B cell (primary cell): ENCODE data around the gene CDCA8. TPM values are rescaled to one million over a fixed set of nuclear protein-coding genes. Genes with fewer than 3 reads are reported as not detected.

Experiments used
- ATAC-seq: fragments of 200-7000 bp; cut with Tn5 transposase; one replicate; pipeline ENCODE4 v1.10.0; 2021; ENCODE audit warnings: low read depth, mild to moderate bottlenecking, moderate number of reproducible peaks, moderate library complexity
- CTCF ChIA-PET: fragments of 350-600 bp; sonication (Branson Sonifier 250); formaldehyde crosslinking; loops from one replicate; lab custom pipeline; 2021; ENCODE audit warnings: antibody characterized with exemption, inconsistent platforms; lab: Charles Lee
- POLR2A ChIA-PET: fragments of 350-600 bp; sonication (Branson Sonifier 250); formaldehyde crosslinking; loops from one replicate; lab custom pipeline; 2021; ENCODE audit warnings: antibody characterized with exemption; lab: Charles Lee
- DNase-seq: peaks from one replicate; pipeline ENCODE4 v3.0.0; 2013
- H2AFZ ChIP-seq: 2 replicates; pipeline ENCODE4 v1.6.1; 2012; ENCODE audit warnings: mild to moderate bottlenecking, low read depth, low read length; ENCODE audit not compliant: insufficient read depth, poor library complexity, severe bottlenecking
- H3K27ac ChIP-seq, 2 donors: 1 replicate in 1 of 2; 2 replicates in 1 of 2; pipeline ENCODE4 v1.5.1; 2012 to 2013; ENCODE audit warnings: low read length in 2 of 2, mild to moderate bottlenecking in 2 of 2, moderate library complexity in 1 of 2
- H3K27me3 ChIP-seq, 4 experiments: fragments of 200-600 bp in 1 of 4; sonication (generic) in 1 of 4; replicated peaks in 1 of 4; 1 replicate in 2 of 4; 2 replicates in 2 of 4; pipeline versions ENCODE4 v1.6.1 to v1.7.0; 2013 to 2016; ENCODE audit warnings: low read length in 3 of 4, mild to moderate bottlenecking in 2 of 4, mixed read lengths in 1 of 4, moderate library complexity in 1 of 4; ENCODE audit not compliant: insufficient read depth in 4 of 4, control insufficient read depth in 3 of 4; ENCODE audit errors: control extremely low read depth in 1 of 4
- H3K36me3 ChIP-seq, 2 experiments: replicated peaks in 1 of 2; 1 replicate in 1 of 2; 2 replicates in 1 of 2; pipeline versions ENCODE4 v1.6.1 to v1.7.1; 2013; ENCODE audit warnings: low read length in 1 of 2; ENCODE audit not compliant: insufficient read depth in 2 of 2, control insufficient read depth in 1 of 2; ENCODE audit errors: control extremely low read depth in 1 of 2, extremely low read depth in 1 of 2
- H3K4me1 ChIP-seq, 2 donors: fragments of 200-600 bp in 1 of 2; sonication (generic) in 1 of 2; 1 replicate in 1 of 2; 2 replicates in 1 of 2; pipeline versions ENCODE4 v1.5.1 to v1.6.1; 2013 to 2017; ENCODE audit warnings: low read length in 2 of 2; ENCODE audit not compliant: control insufficient read depth in 2 of 2, insufficient read depth in 2 of 2
- H3K4me2 ChIP-seq: replicated peaks from 2 replicates; pipeline ENCODE3; 2012; ENCODE audit warnings: mild to moderate bottlenecking, low read depth, low read length; ENCODE audit not compliant: poor library complexity, severe bottlenecking
- H3K4me3 ChIP-seq, 5 experiments: fragments of 200-600 bp in 1 of 5; sonication (generic) in 1 of 5; 1 replicate in 3 of 5; 2 replicates in 2 of 5; pipeline versions ENCODE4 v1.5.1 to v1.7.0; 2011 to 2016; ENCODE audit warnings: low read length in 4 of 5, mild to moderate bottlenecking in 4 of 5, low read depth in 2 of 5, control low read depth in 1 of 5, moderate library complexity in 1 of 5; ENCODE audit not compliant: insufficient read depth in 1 of 5; ENCODE audit errors: control extremely low read depth in 1 of 5, extremely low read depth in 1 of 5
- H3K79me2 ChIP-seq: fragments of 200-600 bp; sonication (generic); one replicate; pipeline ENCODE4 v1.6.0; 2016; ENCODE audit warnings: low read length; ENCODE audit not compliant: control insufficient read depth, insufficient read depth
- H3K9ac ChIP-seq: fragments of 200-600 bp; sonication (generic); 2 replicates; pipeline ENCODE4 v1.6.1; 2017; ENCODE audit warnings: mild to moderate bottlenecking, low read length, moderate library complexity
- H3K9me3 ChIP-seq, 3 donors: one replicate each; pipeline versions ENCODE4 v1.6.1 to v1.7.1; 2013; ENCODE audit warnings: low read length in 2 of 3; ENCODE audit not compliant: control insufficient read depth in 2 of 3, insufficient read depth in 1 of 3; ENCODE audit errors: control extremely low read depth in 1 of 3
- H4K20me1 ChIP-seq: 2 replicates; pipeline ENCODE4 v1.6.0; 2012; ENCODE audit warnings: mild to moderate bottlenecking, low read length; ENCODE audit not compliant: insufficient read depth, control insufficient read depth, poor library complexity, severe bottlenecking
- H3K27ac Mint-ChIP-seq: one replicate; pipeline ENCODE4 v1.8.0; 2021; ENCODE audit warnings: mixed read lengths
- H3K27me3 Mint-ChIP-seq: one replicate; pipeline ENCODE4 v1.8.0; 2021; ENCODE audit warnings: mixed read lengths
- H3K4me1 Mint-ChIP-seq: one replicate; pipeline ENCODE4 v1.8.0; 2021; ENCODE audit warnings: mixed read lengths
- H3K4me3 Mint-ChIP-seq: one replicate; pipeline ENCODE4 v1.8.0; 2021; ENCODE audit warnings: mixed read lengths
- H3K9me3 Mint-ChIP-seq: one replicate; pipeline ENCODE4 v1.8.0; 2022; ENCODE audit warnings: mixed read lengths; ENCODE audit not compliant: insufficient read depth
- CTCF ChIP-seq: fragments of 200-600 bp; IDR thresholded peaks from one replicate; pipeline ENCODE4 v1.8.0; 2022; ENCODE audit warnings: antibody characterized with exemption, mild to moderate bottlenecking
- EZH2 ChIP-seq: IDR thresholded peaks from 2 replicates; pipeline ENCODE4 v1.6.1; 2012; ENCODE audit warnings: borderline replicate concordance, low read depth, mild to moderate bottlenecking, moderate library complexity, low read length; ENCODE audit not compliant: insufficient read depth, poor library complexity, severe bottlenecking
- WGBS: methylation state at CpG from one replicate; pipeline ENCODE4 v1.1.5; 2013; ENCODE audit warnings: missing lambda C conversion rate; ENCODE audit not compliant: insufficient coverage; 5-methylcytosine and 5-hydroxymethylcytosine counted together
- intact Hi-C: fragments of 100-400 bp; cut with micrococcal nuclease; formaldehyde crosslinking; loops from one replicate; pipeline ENCODE4 v1.10.0; 2022
- polyA plus RNA-seq: library from polyadenylated mRNA; depleted of rRNA; stranded (reverse); fragments of >200 nt; gene quantifications from 2 replicates; pipeline ENCODE4 v1.2.3, GENCODE V29; 2012
- total RNA-seq, 2 donors: library from RNA; stranded (reverse); fragments of 120-200 nt in 1 of 2; gene quantifications; 1 replicate in 1 of 2; 2 replicates in 1 of 2; pipeline versions ENCODE4 v1.2.3 to v1.2.4, GENCODE V29; 2013 to 2022

Gene CDCA8
- total and polyA plus RNA-seq, 2 donors (not counting 1 experiment from before 2014, with no cell fraction given): 1.3 to 1.6 TPM

GRCh38 chr1:37697737-37698136 lies 5.4 kb downstream of the CDCA8 start:
- ChIA-PET POLR2A (no interaction called here), CTCF (no interaction called here)

DNA sequence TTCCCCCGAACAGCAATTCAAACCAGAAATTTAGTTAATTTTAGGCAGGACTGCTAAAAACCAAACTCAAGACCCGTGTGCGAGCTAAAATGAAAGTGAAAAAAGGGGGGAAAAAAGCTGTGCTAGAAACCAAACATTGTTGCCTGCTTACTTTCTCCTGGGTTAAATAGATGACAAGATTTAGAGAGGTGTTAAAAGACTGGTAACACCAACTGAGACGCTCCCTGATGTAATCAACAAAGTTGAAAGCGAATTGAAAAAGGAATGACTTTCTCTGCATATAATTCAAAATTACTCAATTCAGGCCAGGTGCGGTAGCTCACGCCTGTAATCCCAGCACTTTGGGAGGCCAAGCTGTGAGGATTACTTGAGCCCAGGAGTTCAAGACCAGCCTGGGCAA lies 6.8 kb downstream of the CDCA8 start:
- no peaks in the 10 kb centered on the region for H3K9me3 ChIP-seq
- Mint-ChIP-seq H3K4me1 (no peaks in the 10 kb centered on the region), H3K27ac (no peak overlapping the region), H3K4me3 (no peak overlapping the region), H3K9me3 (no peaks in the 10 kb centered on the region), H3K27me3 (no peaks in the 10 kb centered on the region)
- H3K9ac ChIP-seq: no peak overlapping the region
- no peaks in the 10 kb centered on the region for H3K4me1 ChIP-seq
- ChIA-PET POLR2A (no interaction called here), CTCF (no interaction called here)
- DNase-seq: no peak
- no peaks in the 10 kb centered on the region for H3K36me3 ChIP-seq
- H4K20me1 ChIP-seq: no peaks in the 10 kb centered on the region
- H3K27ac ChIP-seq: no peak overlapping the region
- intact Hi-C loops: no loop called here
- H3K4me3 ChIP-seq: no peak overlapping the region
- H2AFZ ChIP-seq: no peak overlapping the region
- no peaks in the 10 kb centered on the region for H3K27me3 ChIP-seq
- H3K4me2 ChIP-seq: no peak overlapping the region
- ATAC-seq: no peak
- no peak for TF ChIP-seq EZH2
- no peak for TF ChIP-seq CTCF
- no peaks in the 10 kb centered on the region for H3K79me2 ChIP-seq
- 75% methylated on average over 4 of the region's 7 CpGs for WGBS

More at GRCh38 chr1:37697737-37698136, 5.4 kb downstream of the CDCA8 start:
- Mint-ChIP-seq H3K4me1 (peaks cover 1% of the 10 kb centered on the region), H3K27me3 (no peaks in the 10 kb centered on the region), H3K4me3 (no peak overlapping the region), H3K27ac (no peak overlapping the region), H3K9me3 (no peaks in the 10 kb centered on the region)
- Histone ChIP-seq H3K27me3 (no peaks in the 10 kb centered on the region), H3K4me1 (peaks cover 2% of the 10 kb centered on the region in 2 donors), H3K4me3 (no peak overlapping the region), H3K36me3 (no peaks in the 10 kb centered on the region), H3K4me2 (no peak overlapping the region), H3K9me3 (no peaks in the 10 kb centered on the region), H2AFZ (no peak overlapping the region), H4K20me1 (no peaks in the 10 kb centered on the region), H3K79me2 (no peaks in the 10 kb centered on the region), H3K27ac (no peak overlapping the region), H3K9ac (no peak overlapping the region)
- DNase-seq (no peak), ATAC-seq (no peak)
- 100% methylated on average over 1 of the region's 2 CpGs for WGBS
- TF ChIP-seq EZH2: no peak
- no peak for TF ChIP-seq CTCF
- intact Hi-C loops: no loop called here
